IPS DF 19.7 (cell line): ENCODE results near the gene PIEZO2.
"Not testable (repeated sequence)": the region's sequence is repeated elsewhere in the genome, so short reads cannot be mapped to it uniquely, and the experiment has no call there.

Source experiments
- DNase-seq: peaks from one replicate; pipeline ENCODE4 v3.0.0-alpha.2; 2013; ENCODE audit warnings: low read depth, low spot score

PIEZO2 gene

GRCh38 chr18:10928011-10928771 lies 221.2 kb downstream of the PIEZO2 start:
- DNase-seq: no peak

- no peak for DNase-seq
Observed at GRCh38 chr18:10927286-10927992, 221.9 kb downstream of the PIEZO2 start.

GRCh38 chr18:10926621-10927161 lies 222.7 kb downstream of the PIEZO2 start:
- DNase-seq: no peak

GRCh38 chr18:10924290-10924689 lies 225.1 kb downstream of the PIEZO2 start:
- DNase-seq: no peak

GRCh38 chr18:10923551-10924070 lies 225.8 kb downstream of the PIEZO2 start:
- no peak for DNase-seq

- DNase-seq: no peak
Observed at GRCh38 chr18:10923141-10923540, 226.2 kb downstream of the PIEZO2 start.

- not testable (repeated sequence) for DNase-seq
Observed at GRCh38 chr18:10922712-10923111, 226.7 kb downstream of the PIEZO2 start.

GRCh38 chr18:10920309-10920708 lies 229.1 kb downstream of the PIEZO2 start:
- not testable (repeated sequence) for DNase-seq

GRCh38 chr18:10919851-10920250 lies 229.5 kb downstream of the PIEZO2 start:
- no peak for DNase-seq

- DNase-seq: no peak
Observed at GRCh38 chr18:10916865-10917264, 232.5 kb downstream of the PIEZO2 start.

- no peak for DNase-seq
Observed at GRCh38 chr18:10916387-10916786, 233.0 kb downstream of the PIEZO2 start.

- DNase-seq: not testable (repeated sequence)
Observed at GRCh38 chr18:10915748-10916147, 233.6 kb downstream of the PIEZO2 start.

GRCh38 chr18:10914610-10915009 lies 234.8 kb downstream of the PIEZO2 start:
- DNase-seq: not testable (repeated sequence)

- no peak for DNase-seq
Observed at GRCh38 chr18:10913919-10914318, 235.4 kb downstream of the PIEZO2 start.

- DNase-seq: no peak
Observed at GRCh38 chr18:10912790-10913545, 236.4 kb downstream of the PIEZO2 start.

- no peak for DNase-seq
Observed at GRCh38 chr18:10909724-10910123, 239.6 kb downstream of the PIEZO2 start.

- no peak for DNase-seq
Observed at GRCh38 chr18:10908760-10909159, 240.6 kb downstream of the PIEZO2 start.

GRCh38 chr18:10907749-10908148 lies 241.6 kb downstream of the PIEZO2 start:
- DNase-seq: no peak

- DNase-seq: no peak
Observed at GRCh38 chr18:10901329-10901728, 248.0 kb downstream of the PIEZO2 start.

- DNase-seq: no peak
Observed at GRCh38 chr18:10900435-10900834, 248.9 kb downstream of the PIEZO2 start.

GRCh38 chr18:10899481-10899880 lies 249.9 kb downstream of the PIEZO2 start:
- no peak for DNase-seq
